Measurements from ENCODE around the gene GPR156.

- no peak for TF ChIP-seq CTCF (IDR thresholded peaks at IDR 0.05; ENCODE audit: low read length)
- no peak for TF ChIP-seq EZH2 (IDR thresholded peaks at IDR 0.05; ENCODE audit: borderline replicate concordance, low read length)
Measured at GRCh38 chr3:120177707-120178306, 107.2 kb downstream of the GPR156 start.

Data from OCI-LY1 (cell line).